Testis (tissue), 2 donors: ENCODE measurements around the gene AUTS2.

Source experiments
- CTCF ChIP-seq, 3 experiments: fragments of 450-650 bp in 2 of 3; fragments of 200-600 bp in 1 of 3; sonication (generic) in 1 of 3; IDR thresholded peaks; one replicate each; pipeline ENCODE4 v1.5.1; 2016 to 2019; ENCODE audit warnings: antibody characterized with exemption in 3 of 3, mild to moderate bottlenecking in 2 of 3, moderate library complexity in 1 of 3
- POLR2A ChIP-seq: fragments of 450-650 bp; IDR thresholded peaks from one replicate; pipeline ENCODE4 v1.6.1; 2017; ENCODE audit warnings: antibody characterized with exemption, mild to moderate bottlenecking, moderate library complexity

DNA sequence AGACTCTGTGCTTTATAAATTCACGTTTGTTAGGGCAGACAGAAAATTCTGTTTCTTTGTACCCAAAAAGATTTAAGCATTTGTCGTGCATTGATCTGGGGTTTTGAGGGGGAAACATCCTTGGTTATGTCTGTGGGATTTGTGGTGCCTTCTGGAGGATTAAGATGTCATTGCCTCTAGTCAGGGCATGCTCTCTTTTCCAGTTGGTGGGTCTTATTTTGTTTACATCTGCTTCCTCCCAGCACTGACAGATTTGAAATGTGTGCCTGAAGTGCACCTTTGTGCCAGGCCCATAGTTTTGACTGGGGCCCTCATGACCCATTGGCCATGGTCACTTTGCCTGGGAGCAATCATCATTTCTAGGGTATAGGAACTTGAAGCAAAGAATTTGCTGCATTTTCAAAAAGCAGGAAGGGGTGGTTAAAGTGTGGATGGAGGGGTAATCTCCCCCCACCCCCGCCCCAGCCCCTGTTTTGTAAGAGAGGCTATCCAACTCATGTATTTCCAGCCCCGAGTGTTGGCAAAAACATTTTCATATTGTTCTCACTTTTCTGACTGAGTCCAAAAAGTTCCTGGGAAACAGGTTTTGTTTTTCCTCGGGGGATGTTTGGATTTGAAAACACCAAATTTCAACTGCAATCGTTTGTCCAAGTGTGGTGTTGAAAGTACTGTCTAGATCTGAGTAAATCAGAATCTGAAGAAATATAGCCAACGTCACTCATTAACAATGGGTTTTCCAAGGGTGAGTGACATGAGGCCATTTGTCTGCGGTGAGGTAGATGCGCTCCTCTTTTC is 1145.5 kb downstream of the AUTS2 start:
- no peak for TF ChIP-seq CTCF (IDR thresholded peaks at IDR 0.05)
- no peak for TF ChIP-seq POLR2A
